Hepatocyte (in vitro differentiated cells): Measurements from ENCODE around the gene TET2. TPM values are rescaled to one million over a fixed set of nuclear protein-coding genes. Genes with fewer than 3 reads are reported as not detected.

Experiments used
- DNase-seq: peaks from one replicate; pipeline ENCODE4 v3.0.0-alpha.2; 2016; ENCODE audit warnings: low spot score
- H2AFZ ChIP-seq: fragments of 200-600 bp; sonication (generic); 2 replicates; pipeline ENCODE4 v1.6.0; 2016; ENCODE audit warnings: antibody characterized with exemption, mild to moderate bottlenecking
- H3K27ac ChIP-seq: fragments of 200-600 bp; sonication (generic); 2 replicates; pipeline ENCODE4 v1.5.1; 2016; ENCODE audit warnings: mild to moderate bottlenecking
- H3K27me3 ChIP-seq: fragments of 200-600 bp; sonication (generic); 2 replicates; pipeline ENCODE4 v1.6.1; 2016
- H3K36me3 ChIP-seq: fragments of 200-600 bp; sonication (generic); replicated peaks from 2 replicates; pipeline ENCODE4 v1.5.1; 2016; ENCODE audit warnings: low read depth; ENCODE audit not compliant: insufficient read depth
- H3K4me1 ChIP-seq: fragments of 200-600 bp; sonication (generic); 2 replicates; pipeline ENCODE4 v1.5.1; 2016; ENCODE audit warnings: mild to moderate bottlenecking, moderate library complexity; ENCODE audit not compliant: insufficient read depth
- H3K4me2 ChIP-seq: fragments of 200-600 bp; sonication (generic); 2 replicates; pipeline ENCODE4 v1.6.0; 2016
- H3K4me3 ChIP-seq: fragments of 200-600 bp; sonication (generic); 2 replicates; pipeline ENCODE4 v1.5.1; 2016; ENCODE audit warnings: mild to moderate bottlenecking
- H3K79me2 ChIP-seq: fragments of 200-600 bp; sonication (generic); 2 replicates; pipeline ENCODE4 v1.6.0; 2017; ENCODE audit warnings: mild to moderate bottlenecking
- H3K9me2 ChIP-seq: fragments of 200-600 bp; sonication (generic); replicated peaks from 2 replicates; pipeline ENCODE4 v1.6.0; 2017; ENCODE audit warnings: mild to moderate bottlenecking; ENCODE audit not compliant: insufficient read depth
- H3K9me3 ChIP-seq: fragments of 200-600 bp; sonication (generic); 2 replicates; pipeline ENCODE4 v1.5.1; 2016; ENCODE audit warnings: low read depth, mild to moderate bottlenecking
- H4K20me1 ChIP-seq: fragments of 200-600 bp; sonication (generic); 2 replicates; pipeline ENCODE4 v1.6.0; 2016; ENCODE audit warnings: mild to moderate bottlenecking; ENCODE audit not compliant: insufficient read depth, poor library complexity, severe bottlenecking
- CTCF ChIP-seq: fragments of 200-600 bp; sonication (generic); IDR thresholded peaks from 2 replicates; pipeline ENCODE4 v1.5.1; 2016; ENCODE audit warnings: antibody characterized with exemption, mild to moderate bottlenecking; ENCODE audit not compliant: poor library complexity
- EZH2 ChIP-seq: fragments of 200-600 bp; sonication (generic); IDR thresholded peaks from 2 replicates; pipeline ENCODE4 v1.6.1; 2016; ENCODE audit warnings: antibody characterized with exemption, mild to moderate bottlenecking, borderline replicate concordance
- EZH2phosphoT487 ChIP-seq: fragments of 200-600 bp; sonication (generic); IDR thresholded peaks from one replicate; pipeline ENCODE4 v1.6.1; 2018; ENCODE audit warnings: antibody characterized with exemption, mild to moderate bottlenecking, low read depth, moderate library complexity; ENCODE audit not compliant: unreplicated experiment, severe bottlenecking
- WGBS: methylation state at CpG from one replicate; pipeline ENCODE4 v1.1.6; 2016; ENCODE audit warnings: low lambda C conversion rate; ENCODE audit errors: missing lambda C conversion rate; 5-methylcytosine and 5-hydroxymethylcytosine counted together
- polyA plus RNA-seq: library from polyadenylated mRNA; unstranded; fragments of >200 nt; fragmentation: Nextera tagmentation; extraction: Ambion mirVana; gene quantifications from 2 replicates; pipeline ENCODE4 v1.2.1, GENCODE V29; 2016
- total RNA-seq: library from RNA; depleted of rRNA; stranded (reverse); fragments of >200 nt; gene quantifications from 2 replicates; pipeline ENCODE4 v1.2.3, GENCODE V29; 2014

The TET2 gene
- total and polyA plus RNA-seq, 2 experiments from 2014 or later, result 5.5 to 15.5 TPM

- Histone ChIP-seq H3K79me2 (no peaks in the 10 kb centered on the region), H3K27ac (no peak overlapping the region), H3K9me3 (no peaks in the 10 kb centered on the region), H2AFZ (no peak overlapping the region), H3K4me1 (no peaks in the 10 kb centered on the region), H4K20me1 (no peaks in the 10 kb centered on the region), H3K36me3 (no peaks in the 10 kb centered on the region), H3K4me3 (no peak overlapping the region), H3K27me3 (no peaks in the 10 kb centered on the region), H3K4me2 (no peak overlapping the region), H3K9me2 (no peaks in the 10 kb centered on the region)
- TF ChIP-seq EZH2, result no peak
- no peak for TF ChIP-seq CTCF
- TF ChIP-seq EZH2phosphoT487, result no peak
- DNase-seq, result no peak
- 74% methylated on average over 1 of the region's 1 CpG for WGBS
Measured at GRCh38 chr4:105128208-105128607, 18.5 kb upstream of the TET2 start.

- H2AFZ ChIP-seq, result no peak overlapping the region
Measured at GRCh38 chr4:105129286-105130040, 17.2 kb upstream of the TET2 start.

GRCh38 chr4:105130945-105131344 lies 15.7 kb upstream of the TET2 start:
- H2AFZ ChIP-seq, result no peak overlapping the region
- TF ChIP-seq EZH2phosphoT487, result no peak
- TF ChIP-seq CTCF, result no peak
- no peak for TF ChIP-seq EZH2
- H4K20me1 ChIP-seq, result no peaks in the 10 kb centered on the region
- no peaks in the 10 kb centered on the region for H3K9me3 ChIP-seq
- H3K27me3 ChIP-seq, result no peaks in the 10 kb centered on the region
- H3K4me2 ChIP-seq, result no peak overlapping the region
- H3K36me3 ChIP-seq, result no peaks in the 10 kb centered on the region
- H3K27ac ChIP-seq, result no peak overlapping the region
- no peak overlapping the region for H3K4me3 ChIP-seq
- no peaks in the 10 kb centered on the region for H3K79me2 ChIP-seq
- H3K4me1 ChIP-seq, result no peaks in the 10 kb centered on the region
- WGBS, result 76% methylated on average over 1 of the region's 1 CpG
- H3K9me2 ChIP-seq, result no peaks in the 10 kb centered on the region
- DNase-seq, result no peak

More at GRCh38 chr4:105129286-105130040, 17.2 kb upstream of the TET2 start:
- Histone ChIP-seq H3K27ac (no peak overlapping the region), H4K20me1 (no peaks in the 10 kb centered on the region), H3K4me3 (no peak overlapping the region), H3K79me2 (no peaks in the 10 kb centered on the region), H3K36me3 (no peaks in the 10 kb centered on the region), H3K4me2 (peak overlapping the region; percentile 29), H3K27me3 (no peaks in the 10 kb centered on the region), H3K9me2 (no peaks in the 10 kb centered on the region), H3K4me1 (no peaks in the 10 kb centered on the region), H3K9me3 (no peaks in the 10 kb centered on the region)
- no peak for DNase-seq
- 66% methylated on average over 5 of the region's 5 CpGs for WGBS
- no peak for TF ChIP-seq EZH2

- Histone ChIP-seq H4K20me1 (no peaks in the 10 kb centered on the region), H3K4me2 (no peak overlapping the region), H3K9me3 (no peaks in the 10 kb centered on the region), H3K36me3 (no peaks in the 10 kb centered on the region), H3K27ac (no peak overlapping the region), H3K27me3 (no peaks in the 10 kb centered on the region), H3K79me2 (no peaks in the 10 kb centered on the region), H3K4me3 (no peak overlapping the region), H3K4me1 (no peaks in the 10 kb centered on the region), H3K9me2 (no peaks in the 10 kb centered on the region), H2AFZ (no peak overlapping the region)
- 93% methylated on average over 2 of the region's 2 CpGs for WGBS
- TF ChIP-seq EZH2, result no peak
- TF ChIP-seq CTCF, result no peak
- no peak for TF ChIP-seq EZH2phosphoT487
- DNase-seq, result no peak
Measured at GRCh38 chr4:105133976-105134375, 12.7 kb upstream of the TET2 start.
